ENCODE measurements around the gene TMEM61. TPM values are rescaled to one million over a fixed set of nuclear protein-coding genes. Genes with fewer than 3 reads are reported as not detected.

The TMEM61 gene
- total and polyA plus RNA-seq, 2 donors (not counting 1 experiment from before 2014, with no cell fraction given): not detected

DNA sequence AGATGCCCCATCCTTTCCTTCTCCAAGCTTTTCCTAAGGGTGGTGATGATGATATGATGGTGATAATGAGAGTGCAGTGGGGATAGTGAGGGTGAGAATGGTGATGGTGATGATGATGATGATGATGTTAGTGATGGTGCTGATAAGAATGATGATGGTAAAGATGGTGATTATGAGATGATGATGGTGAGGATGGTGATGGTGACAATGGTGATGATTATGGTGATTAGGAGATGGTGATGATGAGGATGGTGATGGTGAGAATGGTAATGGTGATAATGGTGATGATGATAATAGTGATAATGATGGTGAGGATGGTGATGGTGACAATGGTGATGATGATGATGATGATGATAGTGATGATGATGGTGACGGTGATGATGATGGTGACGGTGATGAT is 22.3 kb downstream of the TMEM61 start:
- H3K9me3 ChIP-seq (ENCODE audit: control extremely low read depth in 1 of 3, control insufficient read depth in 2 of 3, insufficient read depth in 1 of 3, low read length in 2 of 3): no peaks in the 10 kb centered on the region
- ChIA-PET POLR2A (no interaction called here), CTCF (interaction anchor here (1.1 kb wide), 1 partner anchor 57 kb away, joined by 3 read pairs; no protein-coding TSS in a partner anchor)
- no peaks in the 10 kb centered on the region for H3K79me2 ChIP-seq (ENCODE audit: control insufficient read depth, insufficient read depth, low read length)
- no peak overlapping the region for H3K27ac ChIP-seq (ENCODE audit: low read length in 2 of 2)
- intact Hi-C loops (cut with micrococcal nuclease): no loop called here
- no peak overlapping the region for H3K4me2 ChIP-seq (replicated peaks; ENCODE audit: low read depth, low read length, poor library complexity, severe bottlenecking)
- DNase-seq (no peak), ATAC-seq (ENCODE audit: low read depth) (no peak)
- H3K36me3 ChIP-seq (replicated peaks in 1 of 2; ENCODE audit: control extremely low read depth in 1 of 2, control insufficient read depth in 1 of 2, extremely low read depth in 1 of 2, insufficient read depth in 2 of 2, low read length in 1 of 2): no peaks in the 10 kb centered on the region
- peaks cover 0 to 30% (median 3%) of the 10 kb centered on the region in 4 experiments for H3K27me3 ChIP-seq (replicated peaks in 1 of 4; ENCODE audit: control extremely low read depth in 1 of 4, control insufficient read depth in 3 of 4, insufficient read depth in 4 of 4, low read length in 3 of 4)
- 92% methylated on average over 2 of the region's 2 CpGs for WGBS (ENCODE audit: insufficient coverage)
- H2AFZ ChIP-seq (ENCODE audit: insufficient read depth, low read depth, low read length, poor library complexity, severe bottlenecking): no peak overlapping the region
- H3K4me3 Mint-ChIP-seq: no peak overlapping the region
- H3K27ac Mint-ChIP-seq: no peak overlapping the region
- H3K9ac ChIP-seq (ENCODE audit: low read length): no peak overlapping the region
- no peak overlapping the region for H3K4me3 ChIP-seq (ENCODE audit: control extremely low read depth in 1 of 5, extremely low read depth in 1 of 5, insufficient read depth in 1 of 5, low read depth in 2 of 5, low read length in 4 of 5)
- no peaks in the 10 kb centered on the region for H3K4me1 ChIP-seq (ENCODE audit: control insufficient read depth in 2 of 2, insufficient read depth in 2 of 2, low read length in 2 of 2)
- H3K4me1 Mint-ChIP-seq: no peaks in the 10 kb centered on the region
- TF ChIP-seq EZH2 (IDR thresholded peaks at IDR 0.05; ENCODE audit: borderline replicate concordance, insufficient read depth, low read depth, low read length, poor library complexity, severe bottlenecking): no peak
- TF ChIP-seq, protein P1, sequence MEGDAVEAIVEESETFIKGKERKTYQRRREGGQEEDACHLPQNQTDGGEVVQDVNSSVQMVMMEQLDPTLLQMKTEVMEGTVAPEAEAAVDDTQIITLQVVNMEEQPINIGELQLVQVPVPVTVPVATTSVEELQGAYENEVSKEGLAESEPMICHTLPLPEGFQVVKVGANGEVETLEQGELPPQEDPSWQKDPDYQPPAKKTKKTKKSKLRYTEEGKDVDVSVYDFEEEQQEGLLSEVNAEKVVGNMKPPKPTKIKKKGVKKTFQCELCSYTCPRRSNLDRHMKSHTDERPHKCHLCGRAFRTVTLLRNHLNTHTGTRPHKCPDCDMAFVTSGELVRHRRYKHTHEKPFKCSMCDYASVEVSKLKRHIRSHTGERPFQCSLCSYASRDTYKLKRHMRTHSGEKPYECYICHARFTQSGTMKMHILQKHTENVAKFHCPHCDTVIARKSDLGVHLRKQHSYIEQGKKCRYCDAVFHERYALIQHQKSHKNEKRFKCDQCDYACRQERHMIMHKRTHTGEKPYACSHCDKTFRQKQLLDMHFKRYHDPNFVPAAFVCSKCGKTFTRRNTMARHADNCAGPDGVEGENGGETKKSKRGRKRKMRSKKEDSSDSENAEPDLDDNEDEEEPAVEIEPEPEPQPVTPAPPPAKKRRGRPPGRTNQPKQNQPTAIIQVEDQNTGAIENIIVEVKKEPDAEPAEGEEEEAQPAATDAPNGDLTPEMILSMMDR (IDR thresholded peaks at IDR 0.05): no peak
- peaks cover 16% of the 10 kb centered on the region for H3K27me3 Mint-ChIP-seq
- H3K9me3 Mint-ChIP-seq (ENCODE audit: insufficient read depth): no peaks in the 10 kb centered on the region
- no peaks in the 10 kb centered on the region for H4K20me1 ChIP-seq (ENCODE audit: control insufficient read depth, insufficient read depth, low read length, poor library complexity, severe bottlenecking)

DNA sequence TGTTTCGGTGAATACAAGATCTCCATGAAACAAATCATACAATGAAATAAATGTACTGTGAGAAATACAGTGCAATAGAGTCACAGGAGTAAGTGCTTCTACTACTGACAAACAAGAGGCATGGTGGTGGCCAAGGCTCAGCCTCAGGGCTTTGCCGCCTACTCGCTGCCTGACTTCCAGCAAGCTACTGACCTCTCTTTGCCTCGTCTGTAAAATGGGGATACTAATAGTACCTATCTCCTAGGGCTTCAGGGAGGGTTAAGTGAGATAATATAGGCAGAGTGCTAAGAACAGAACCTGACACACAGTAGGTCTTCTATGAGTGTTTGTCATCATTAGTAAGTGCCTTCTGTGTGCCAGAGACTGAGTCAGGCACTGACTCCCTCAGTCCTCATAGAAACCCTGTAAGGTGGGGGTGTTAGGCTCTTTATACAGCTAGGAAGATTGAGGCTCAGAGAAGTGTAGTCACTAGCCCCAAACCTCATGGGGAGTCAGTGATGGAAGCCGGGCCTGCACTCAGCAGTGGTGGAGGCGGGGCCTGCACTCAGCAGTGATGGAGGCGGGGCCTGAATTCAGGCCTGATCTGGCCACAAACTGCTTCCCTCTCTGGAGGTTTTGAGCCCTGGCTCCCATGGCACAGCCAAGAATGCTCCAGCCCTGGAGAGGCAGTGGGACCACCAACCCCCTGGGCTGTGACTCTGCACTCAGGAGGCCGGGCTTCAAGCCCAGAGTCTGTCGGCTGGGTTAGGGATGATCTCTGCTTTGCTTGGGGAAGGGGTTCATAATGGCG is 25.1 kb downstream of the TMEM61 start:
- H4K20me1 ChIP-seq (ENCODE audit: control insufficient read depth, insufficient read depth, low read length, poor library complexity, severe bottlenecking): no peaks in the 10 kb centered on the region
- no peak overlapping the region for H3K4me2 ChIP-seq (replicated peaks; ENCODE audit: low read depth, low read length, poor library complexity, severe bottlenecking)
- peaks cover 0 to 11% (median 0%) of the 10 kb centered on the region in 3 donors for H3K9me3 ChIP-seq (ENCODE audit: control extremely low read depth in 1 of 3, control insufficient read depth in 2 of 3, insufficient read depth in 1 of 3, low read length in 2 of 3)
- no peak overlapping the region for H3K4me3 Mint-ChIP-seq
- no peak overlapping the region for H3K4me3 ChIP-seq (ENCODE audit: control extremely low read depth in 1 of 5, extremely low read depth in 1 of 5, insufficient read depth in 1 of 5, low read depth in 2 of 5, low read length in 4 of 5)
- CTCF ChIA-PET: no interaction called here
- no peak overlapping the region for H3K27ac ChIP-seq (ENCODE audit: low read length in 2 of 2)
- H3K27me3 ChIP-seq (replicated peaks in 1 of 4; ENCODE audit: control extremely low read depth in 1 of 4, control insufficient read depth in 3 of 4, insufficient read depth in 4 of 4, low read length in 3 of 4): peaks cover 0 to 5% (median 0%) of the 10 kb centered on the region in 4 experiments
- intact Hi-C loops (cut with micrococcal nuclease): no loop called here
- no peaks in the 10 kb centered on the region for H3K9me3 Mint-ChIP-seq (ENCODE audit: insufficient read depth)
- no peaks in the 10 kb centered on the region for H3K4me1 Mint-ChIP-seq
- ATAC-seq (ENCODE audit: low read depth) (no peak), DNase-seq (no peak)
- POLR2A ChIA-PET: no interaction called here
- H3K36me3 ChIP-seq (replicated peaks in 1 of 2; ENCODE audit: control extremely low read depth in 1 of 2, control insufficient read depth in 1 of 2, extremely low read depth in 1 of 2, insufficient read depth in 2 of 2, low read length in 1 of 2): no peaks in the 10 kb centered on the region
- peaks cover 8% of the 10 kb centered on the region for H3K27me3 Mint-ChIP-seq
- no peaks in the 10 kb centered on the region for H3K4me1 ChIP-seq (ENCODE audit: control insufficient read depth in 2 of 2, insufficient read depth in 2 of 2, low read length in 2 of 2)
- no peak overlapping the region for H2AFZ ChIP-seq (ENCODE audit: insufficient read depth, low read depth, low read length, poor library complexity, severe bottlenecking)
- H3K27ac Mint-ChIP-seq: no peak overlapping the region
- 88% methylated on average over 7 of the region's 10 CpGs for WGBS (ENCODE audit: insufficient coverage)
- TF ChIP-seq, protein P1 (IDR thresholded peaks at IDR 0.05): no peak
- TF ChIP-seq EZH2 (IDR thresholded peaks at IDR 0.05; ENCODE audit: borderline replicate concordance, insufficient read depth, low read depth, low read length, poor library complexity, severe bottlenecking): no peak
- H3K9ac ChIP-seq (ENCODE audit: low read length): no peak overlapping the region
- no peaks in the 10 kb centered on the region for H3K79me2 ChIP-seq (ENCODE audit: control insufficient read depth, insufficient read depth, low read length)
